HG02678 (cell line): Measurements from ENCODE around the gene MINDY4.

Experiments used
- ATAC-seq: cut with Tn5 transposase; IDR thresholded peaks from one replicate; pipeline ENCODE4 v1.9.1; 2021; ENCODE audit warnings: mild to moderate bottlenecking, moderate library complexity; ENCODE audit not compliant: unreplicated experiment

The MINDY4 gene

DNA sequence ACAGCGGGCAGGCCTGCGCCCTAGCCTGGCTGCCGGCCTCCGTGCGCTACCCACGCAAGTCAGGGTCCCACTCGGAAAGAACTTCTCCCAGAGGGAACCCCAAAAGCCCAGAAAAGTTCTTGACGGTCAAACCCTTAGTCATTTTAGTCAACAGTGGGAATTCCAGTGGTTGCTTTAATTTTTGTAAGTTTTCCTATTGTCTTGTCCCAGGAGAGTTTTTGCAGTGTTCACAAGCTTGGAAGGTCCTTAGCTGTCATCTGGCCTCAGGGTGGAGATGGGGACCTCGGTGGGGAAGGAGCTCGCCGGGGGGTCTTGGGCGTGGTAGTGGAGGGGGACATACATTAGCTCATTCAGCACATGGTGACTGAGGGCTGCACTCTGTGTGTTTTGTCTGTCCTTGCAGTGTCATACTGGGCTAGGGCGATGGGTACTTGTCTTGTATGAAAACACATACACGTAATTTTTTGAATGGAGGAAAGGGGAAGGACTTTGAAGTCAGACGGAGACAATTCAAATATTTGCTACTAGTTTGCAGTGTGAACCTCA is 736 bp downstream of the MINDY4 start:
- peak; percentile 30 for ATAC-seq

DNA sequence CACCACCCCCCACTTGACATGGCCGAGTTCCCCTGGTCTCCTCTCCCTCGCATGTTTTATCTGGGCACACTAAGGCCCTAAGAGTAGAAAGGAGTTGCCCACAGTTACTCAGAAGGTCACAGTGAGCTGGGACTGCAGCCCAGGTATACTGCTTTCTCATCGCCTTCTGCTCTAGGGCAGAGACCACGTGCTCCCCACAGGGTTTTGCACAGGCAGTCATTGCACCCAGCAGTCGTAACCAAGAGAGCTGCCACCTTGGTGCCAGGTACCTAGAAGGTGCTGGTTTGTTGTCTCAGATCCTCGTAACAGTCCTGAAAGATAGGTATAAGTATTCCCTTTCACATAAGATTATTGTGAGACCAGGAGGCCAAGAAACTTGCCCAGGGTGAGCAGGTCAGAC is 1.8 kb downstream of the MINDY4 start:
- no peak for ATAC-seq

DNA sequence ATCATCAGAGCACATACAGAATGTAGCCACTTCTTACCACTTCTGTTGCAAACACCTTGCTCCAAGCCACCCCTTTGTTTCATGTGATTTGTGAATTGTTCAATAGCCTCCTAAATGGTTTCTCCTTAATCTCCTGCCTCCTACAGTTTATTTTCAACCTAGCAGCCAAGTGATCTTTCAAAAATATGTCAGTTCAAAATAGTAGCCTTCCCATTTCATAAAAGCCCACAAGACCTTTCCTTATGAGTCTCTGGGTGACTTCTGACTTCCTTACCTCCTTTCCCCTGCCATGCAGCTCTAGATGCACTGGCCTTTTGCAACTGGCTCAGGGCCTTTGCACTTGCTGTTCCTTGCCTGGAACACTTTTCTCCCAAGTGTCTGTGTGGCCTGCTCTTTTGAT is 4.8 kb downstream of the MINDY4 start:
- no peak for ATAC-seq

DNA sequence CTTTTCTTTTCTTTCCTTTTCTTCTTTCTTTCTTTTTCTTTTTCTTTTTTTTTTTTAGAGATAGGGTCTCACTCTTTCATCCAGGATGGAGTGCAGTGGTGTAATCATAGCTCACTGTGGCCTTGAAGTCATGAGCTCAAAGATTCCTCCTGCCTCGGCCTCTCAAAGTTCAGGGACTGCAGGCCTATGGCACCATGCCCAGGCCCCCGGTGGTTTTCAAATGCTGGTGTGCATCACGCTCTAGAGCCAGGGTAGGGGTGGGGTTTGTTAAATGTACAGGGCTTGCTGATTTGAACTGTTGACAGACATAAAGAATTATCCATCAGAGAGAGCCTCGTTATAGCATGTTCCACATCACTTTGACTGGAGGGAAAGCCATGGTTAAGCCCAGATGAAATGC is 5.8 kb downstream of the MINDY4 start:
- ATAC-seq, result no peak

DNA sequence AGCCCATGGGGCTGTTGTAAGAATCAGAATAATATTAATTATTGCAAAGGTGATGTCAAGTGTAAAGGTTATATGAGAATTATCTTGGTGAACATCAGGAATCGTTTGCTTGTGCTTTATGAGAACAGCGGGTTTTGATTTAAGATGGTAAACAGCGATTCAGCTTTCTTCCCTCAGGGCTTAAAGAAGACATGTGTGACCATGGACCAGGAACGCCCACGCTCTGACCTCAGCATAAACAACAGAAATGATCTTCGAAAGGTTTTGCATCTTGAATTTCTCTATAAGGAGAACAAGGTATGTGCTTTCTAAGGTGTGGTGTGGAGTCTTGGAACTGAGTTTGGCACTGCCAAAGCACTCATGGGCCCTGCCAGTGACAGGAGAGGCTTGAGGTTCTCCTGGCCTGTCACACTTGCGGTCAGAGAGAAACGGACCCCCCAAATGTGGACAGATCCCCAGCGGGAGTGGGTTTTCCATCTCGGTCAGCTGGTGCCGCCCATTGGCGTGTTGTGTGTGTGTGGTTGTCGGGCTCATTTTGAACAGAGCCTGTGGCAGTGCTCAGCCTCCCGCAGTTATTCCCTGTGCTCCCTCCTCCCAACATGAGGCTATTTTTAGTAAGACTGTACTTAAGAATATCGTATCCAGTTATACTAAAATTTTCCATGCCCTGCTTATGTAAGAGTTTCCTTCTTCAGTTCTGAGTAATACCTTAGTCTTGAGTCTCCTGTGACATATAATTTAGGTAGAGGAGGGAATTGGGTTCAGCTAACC is 7.2 kb downstream of the MINDY4 start:
- ATAC-seq, result no peak

DNA sequence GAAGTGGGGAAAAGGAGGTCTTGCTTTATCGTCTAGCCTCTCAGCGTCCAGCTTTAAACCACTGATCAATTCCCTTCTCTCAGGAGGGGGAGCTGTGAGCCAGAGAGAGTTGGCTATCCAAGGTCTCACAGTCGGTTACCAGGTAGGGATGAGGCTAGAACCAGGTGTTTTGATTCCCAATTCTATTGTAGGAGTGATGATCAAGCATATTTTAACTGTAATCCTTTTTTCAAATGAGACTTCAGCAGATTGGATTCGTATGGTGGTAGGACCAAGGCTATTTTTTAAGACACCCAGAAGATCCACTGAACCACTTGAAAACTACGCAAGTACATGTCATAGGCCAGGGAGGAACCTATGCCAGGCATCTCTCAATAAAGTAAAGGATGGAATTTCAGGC is 8.4 kb downstream of the MINDY4 start:
- ATAC-seq, result no peak

DNA sequence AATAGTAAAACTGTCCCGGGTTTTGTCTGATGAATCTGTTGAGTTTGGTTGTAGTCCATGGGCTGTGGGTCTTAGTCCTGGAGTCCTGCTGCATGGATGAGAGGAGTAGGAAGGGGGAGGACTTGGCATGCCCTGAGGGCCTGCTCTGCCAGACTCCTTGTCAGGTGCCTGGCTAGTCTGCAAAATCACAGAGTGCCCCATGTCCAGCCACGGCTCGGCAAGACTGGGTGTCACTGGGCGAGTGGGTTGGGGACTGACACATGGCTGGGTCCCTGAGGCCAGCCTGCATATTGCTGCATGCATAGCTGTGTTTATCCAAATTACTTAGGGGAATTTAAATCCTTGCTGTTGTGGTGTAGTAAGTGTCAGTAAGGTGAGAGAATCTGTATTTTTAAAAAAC is 9.7 kb downstream of the MINDY4 start:
- ATAC-seq, result no peak

DNA sequence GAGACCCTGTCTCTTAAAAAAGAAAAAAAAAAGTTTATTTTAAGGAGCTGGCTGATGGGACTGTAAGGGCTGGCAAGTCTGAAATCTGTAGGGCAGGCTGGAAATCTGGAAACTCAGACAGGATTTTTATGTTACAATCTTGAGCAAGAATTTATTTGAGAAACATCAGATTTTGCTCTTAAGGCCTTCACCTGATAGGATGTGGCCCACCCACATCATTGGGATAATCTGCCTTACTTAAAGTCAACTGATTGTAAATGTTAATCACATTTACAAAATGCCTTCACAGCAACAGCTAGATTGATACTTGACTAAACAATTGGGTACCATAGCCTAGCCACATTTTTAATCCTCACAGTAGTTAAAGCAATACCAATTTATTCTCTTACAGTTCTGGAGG is 11.5 kb downstream of the MINDY4 start:
- no peak for ATAC-seq

DNA sequence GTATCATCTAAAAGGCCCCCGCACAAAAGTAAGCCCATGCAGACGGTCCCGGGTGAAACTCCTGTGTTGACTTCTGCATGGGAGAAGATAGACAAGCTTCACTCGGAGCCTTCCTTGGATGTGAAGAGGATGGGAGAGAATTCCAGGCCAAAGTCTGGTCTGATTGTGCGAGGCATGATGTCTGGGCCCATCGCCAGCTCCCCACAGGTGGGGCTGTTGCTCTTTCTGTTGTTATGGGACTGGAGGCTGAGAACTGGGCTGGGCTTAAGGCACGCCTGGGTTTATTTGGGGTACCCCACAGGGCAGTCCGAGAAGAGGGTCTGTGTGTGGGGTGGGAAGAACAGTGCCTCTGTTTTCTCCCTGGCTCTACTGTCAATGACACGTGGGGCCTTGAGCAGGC is 14.6 kb downstream of the MINDY4 start:
- ATAC-seq, result no peak

DNA sequence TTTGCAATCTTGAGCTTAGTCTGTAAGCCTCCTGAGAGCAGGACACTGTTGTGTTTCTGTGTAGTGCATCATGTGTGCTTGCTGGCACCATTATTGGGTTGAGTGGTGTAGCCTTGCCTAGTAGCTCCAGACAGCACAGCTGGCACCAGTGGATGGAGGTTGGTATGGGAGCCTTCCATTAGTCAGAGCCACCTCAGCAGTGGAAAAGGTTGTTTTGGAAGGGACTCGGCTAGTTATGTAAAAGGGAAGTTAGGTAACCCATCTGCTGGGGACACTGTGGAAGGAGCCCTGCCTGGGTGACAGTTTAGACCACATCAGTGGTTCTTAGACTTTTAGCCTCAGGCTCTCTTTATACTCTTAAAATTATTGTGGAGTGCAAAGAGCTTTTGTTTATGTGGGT is 16.3 kb downstream of the MINDY4 start:
- no peak for ATAC-seq

DNA sequence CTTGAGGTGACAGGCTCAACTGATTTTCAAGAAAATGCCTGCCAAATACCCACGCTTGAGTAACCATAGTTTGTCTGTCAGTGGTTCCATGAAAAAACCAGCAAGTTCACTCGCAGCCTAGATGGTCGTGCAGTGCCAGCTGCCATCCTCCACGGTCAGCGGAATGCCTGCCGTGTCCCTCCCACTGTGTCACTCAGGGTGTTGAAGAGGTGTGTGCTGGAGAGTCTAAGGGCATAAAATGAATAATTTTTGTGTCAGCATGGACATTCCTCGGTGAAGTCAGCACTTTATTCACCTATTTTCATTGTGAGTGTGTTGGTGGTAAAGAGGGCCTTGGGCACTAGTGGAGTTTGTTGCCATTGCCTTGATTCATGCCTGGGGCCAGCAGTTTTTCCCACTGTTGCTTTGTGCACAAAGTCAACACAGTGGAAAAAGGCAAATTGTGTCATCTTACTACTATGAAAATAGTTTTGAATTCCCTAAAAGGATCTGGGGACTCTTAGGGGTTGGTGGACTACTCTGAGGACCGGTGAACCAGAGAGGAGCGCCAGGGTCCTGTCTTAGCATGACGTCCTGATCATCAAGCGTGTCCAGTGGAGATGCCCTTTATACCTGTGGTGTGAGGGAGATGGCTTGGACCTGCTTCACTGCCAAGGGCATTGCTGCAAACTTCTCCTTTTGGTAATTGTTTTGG is 17.6 kb downstream of the MINDY4 start:
- ATAC-seq, result no peak

DNA sequence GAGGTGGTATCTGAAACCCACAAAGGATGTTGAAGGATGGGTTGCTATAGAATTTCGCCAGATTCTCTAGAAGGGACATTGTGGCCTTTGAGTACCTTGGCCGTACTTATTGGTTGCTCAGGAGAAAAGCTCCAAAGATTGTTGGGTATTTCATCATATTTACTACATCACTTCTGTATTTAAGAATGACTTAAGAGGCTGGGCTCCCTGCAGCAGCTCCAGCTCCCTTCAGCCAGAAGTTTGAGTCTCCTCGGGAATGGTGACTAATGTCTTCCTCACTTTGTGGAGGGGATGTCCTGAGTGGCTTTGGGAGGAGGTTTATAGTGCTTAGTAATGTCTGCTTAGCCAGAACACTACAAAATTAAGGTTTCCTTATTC is 18.1 kb downstream of the MINDY4 start:
- ATAC-seq, result no peak

DNA sequence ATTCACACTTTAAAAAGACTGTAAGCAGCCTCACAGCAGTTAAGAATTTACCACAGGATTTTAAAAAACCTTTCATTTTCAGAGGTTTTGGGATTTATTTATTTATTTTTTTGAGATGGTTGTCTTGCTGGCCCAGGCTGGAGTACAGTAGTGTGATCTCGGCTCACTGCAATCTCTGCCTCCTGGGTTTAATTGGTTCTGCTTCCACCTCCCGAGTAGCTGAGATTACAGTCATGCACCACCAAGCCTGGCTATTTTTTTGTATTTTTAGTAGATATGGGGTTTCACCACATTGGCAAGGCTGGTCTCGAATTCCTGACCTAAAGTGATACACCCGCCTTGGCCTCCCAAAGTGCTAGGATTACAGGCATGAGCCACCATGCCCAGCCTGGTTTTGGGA is 19.1 kb downstream of the MINDY4 start:
- ATAC-seq, result no peak

DNA sequence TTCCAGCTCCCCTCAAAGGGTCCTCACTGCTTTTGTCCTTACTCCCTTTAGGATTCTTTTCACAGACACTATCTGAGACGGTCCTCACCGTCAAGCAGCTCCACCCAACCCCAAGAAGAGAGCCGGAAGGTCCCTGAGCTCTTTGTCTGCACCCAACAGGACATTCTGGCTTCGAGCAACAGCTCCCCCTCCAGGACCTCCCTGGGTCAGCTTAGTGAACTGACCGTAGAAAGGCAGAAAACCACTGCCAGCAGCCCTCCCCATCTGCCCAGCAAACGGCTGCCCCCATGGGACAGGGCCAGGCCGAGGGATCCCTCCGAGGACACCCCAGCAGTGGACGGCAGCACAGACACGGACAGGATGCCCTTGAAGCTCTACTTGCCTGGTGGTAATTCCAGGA is 19.9 kb downstream of the MINDY4 start:
- no peak for ATAC-seq

DNA sequence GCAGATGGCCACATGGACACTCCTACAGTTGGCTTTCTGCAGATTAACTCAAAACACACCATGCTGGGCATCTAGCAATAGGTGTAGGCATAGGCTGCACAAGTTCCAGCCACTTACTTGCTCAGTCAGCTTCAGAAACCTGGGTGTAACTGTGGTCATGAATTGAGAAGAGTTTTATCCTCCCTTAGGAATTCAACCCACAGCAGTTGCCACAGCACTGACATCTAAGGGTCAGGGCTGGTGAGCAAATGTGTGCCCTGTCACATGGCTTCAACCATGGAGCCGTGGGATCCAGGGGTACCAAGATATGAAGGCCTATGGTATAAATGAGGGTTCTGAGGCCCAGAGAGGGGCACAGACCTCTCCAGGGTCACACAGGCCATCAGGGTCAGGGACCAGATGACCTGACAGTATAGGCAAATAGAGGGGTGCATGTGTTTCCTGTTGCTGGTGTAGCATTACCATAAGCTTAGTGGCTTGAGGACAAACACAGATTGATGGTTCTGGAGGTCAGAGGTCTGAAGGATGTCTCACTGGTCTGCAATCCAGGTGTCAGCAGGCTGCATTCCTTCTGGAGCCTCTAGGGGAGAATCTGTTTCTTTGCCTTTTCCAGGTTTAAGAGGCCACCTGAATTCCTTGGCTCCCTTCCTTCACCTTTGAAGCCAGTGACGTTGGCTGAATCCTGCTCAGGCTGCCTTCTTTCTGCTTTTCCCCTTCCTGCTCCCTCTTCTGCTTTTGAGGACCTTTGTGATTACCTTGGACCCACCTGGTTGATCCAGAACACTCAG is 24.1 kb downstream of the MINDY4 start:
- ATAC-seq, result peak; percentile 31

DNA sequence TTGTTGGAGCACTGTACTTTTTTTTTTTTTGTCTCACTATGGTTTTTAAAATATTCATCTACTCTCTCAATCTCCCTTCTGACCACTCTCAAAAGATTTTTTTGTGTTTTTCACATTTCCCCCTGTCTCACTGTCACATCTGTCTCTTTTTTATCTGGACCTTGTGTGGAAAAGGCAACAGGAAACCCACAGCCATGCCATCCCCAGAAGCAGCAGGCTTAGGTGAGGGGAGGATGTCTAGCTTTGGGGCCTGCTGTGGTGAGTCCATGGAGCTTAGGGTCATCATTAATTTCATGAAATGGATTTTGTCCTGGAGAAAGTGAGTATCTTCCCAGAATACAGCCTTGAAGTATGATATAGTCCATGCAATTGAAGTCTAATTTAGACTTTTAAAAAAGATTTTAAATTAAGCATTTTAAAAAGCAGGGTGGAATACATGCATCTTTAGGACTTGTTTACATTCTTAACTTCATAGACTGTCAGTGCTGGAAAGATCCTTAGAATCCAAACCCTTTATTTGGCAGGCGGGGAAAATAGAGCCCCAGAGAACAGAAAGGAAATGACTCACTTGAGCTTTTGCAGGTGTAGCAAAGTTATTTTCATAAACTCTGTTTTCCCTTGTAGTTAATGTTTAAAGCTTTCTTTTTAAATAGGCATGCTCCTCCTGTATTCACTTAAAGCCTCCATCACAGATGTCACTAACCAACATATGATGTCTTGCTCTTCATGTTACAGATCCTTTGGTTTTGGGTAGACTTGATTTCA is 25.1 kb downstream of the MINDY4 start:
- ATAC-seq, result no peak

DNA sequence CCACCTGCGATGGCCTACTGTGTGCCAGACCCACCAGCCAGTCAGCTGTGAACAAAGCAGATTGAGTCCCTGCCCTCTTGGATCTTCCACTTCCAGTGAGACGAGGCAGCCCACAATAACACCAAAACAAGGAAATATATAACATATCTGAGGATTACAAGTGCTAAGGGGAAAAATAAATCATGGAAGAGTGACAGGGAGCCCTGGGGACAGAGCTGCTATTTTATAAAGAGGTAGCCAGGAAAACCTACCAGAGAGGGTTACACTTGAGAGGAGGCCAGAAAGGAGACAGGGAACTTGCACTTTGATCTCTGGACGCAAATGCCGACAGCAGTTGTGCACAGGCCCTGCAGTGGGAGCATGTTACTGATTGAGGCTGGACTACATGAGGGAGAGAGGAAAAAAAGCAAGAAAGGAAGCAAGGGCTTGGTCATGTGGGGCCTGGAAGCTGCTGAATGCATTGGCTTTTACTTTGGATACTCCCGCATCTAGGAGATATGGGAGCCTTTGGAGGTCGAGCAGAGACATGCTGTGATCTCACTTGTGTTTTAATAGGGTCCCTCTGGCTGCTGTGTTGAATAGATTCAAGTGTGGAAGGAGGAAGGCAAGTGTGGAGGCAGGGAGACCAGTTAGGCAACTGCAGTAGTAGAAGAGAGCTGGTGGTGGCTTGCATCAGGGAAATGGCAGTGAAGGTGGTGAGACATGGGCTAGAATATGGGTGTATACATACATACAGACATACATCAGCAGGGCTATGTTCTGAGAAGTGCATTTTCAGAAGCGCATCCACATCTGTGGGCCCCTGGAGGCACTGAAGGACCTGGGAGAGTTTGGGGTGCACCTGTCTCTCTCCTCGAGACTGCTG is 26.2 kb downstream of the MINDY4 start:
- no peak for ATAC-seq

DNA sequence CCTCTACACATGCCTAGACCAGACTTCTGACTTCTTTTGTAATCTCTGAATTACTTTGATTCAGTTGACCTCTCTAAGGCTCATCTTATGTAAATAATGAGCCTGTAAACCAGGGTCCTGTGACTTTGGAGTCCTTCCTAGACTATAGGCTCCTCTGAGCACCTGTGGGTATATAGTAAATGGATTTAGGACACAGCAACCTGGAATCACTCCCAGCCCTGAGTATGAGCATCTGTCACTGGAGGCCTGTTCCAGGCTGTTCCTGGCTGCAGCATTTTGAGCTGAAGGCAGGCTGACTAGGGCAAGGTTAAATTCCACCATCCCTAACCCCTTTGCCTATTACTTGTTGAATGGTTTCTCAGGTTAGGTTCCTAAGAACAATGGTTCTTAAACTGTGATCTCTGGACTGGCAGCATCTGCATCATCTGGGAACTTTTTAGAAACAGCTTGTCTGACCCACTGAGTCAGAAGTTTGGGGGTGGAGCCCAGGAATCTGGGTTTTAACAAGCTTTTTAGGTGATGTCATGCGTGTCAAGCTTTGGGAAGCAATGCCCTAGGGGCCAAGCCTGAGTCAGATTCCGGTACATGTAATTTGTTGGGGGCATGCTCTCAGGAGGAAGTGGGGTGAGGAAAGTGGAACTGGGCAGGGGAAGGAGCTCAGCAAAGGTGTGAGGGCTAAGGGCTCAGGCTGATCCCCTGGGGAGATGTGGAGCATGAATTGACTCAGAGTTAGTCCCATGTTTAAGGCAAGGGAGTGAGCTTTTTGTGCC is 28.2 kb downstream of the MINDY4 start:
- peak; percentile 65 for ATAC-seq

DNA sequence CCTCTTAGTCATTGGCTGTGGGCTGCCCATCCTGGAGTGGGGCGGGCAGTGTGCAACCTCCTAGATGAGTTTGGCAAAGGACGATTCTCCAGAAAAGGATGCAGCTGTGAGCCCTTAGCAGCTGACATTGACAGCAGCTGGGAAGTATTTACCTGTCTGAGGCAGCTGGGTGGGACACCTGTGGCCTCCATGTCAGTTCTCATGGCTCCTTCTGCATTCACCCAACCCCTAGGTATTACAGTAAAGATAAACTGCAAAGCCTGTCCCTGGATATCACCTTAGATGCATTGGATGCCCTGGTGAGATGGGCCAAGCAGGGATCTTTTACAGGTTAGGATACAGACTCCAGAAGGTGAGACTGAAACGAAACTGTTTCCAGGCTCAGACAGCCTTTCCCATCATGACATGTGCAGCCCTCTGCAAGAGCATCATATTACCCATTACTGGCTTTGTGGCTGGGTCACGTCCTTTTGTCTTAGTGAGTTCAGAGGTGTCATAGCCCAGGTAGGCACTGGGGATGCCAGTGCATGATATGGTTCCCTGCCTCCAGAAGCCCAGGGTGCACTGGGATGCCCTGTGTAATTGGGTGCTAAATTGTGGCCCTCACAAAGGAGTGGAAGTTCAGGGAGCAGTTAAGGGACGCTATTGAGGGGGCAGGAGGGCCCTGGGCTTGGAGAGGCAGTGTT is 28.9 kb downstream of the MINDY4 start:
- no peak for ATAC-seq
